ENCODE measurements around the gene TP53TG3C.
"Not testable (repeated sequence)": the region's sequence is repeated elsewhere in the genome, so short reads cannot be mapped to it uniquely, and the experiment has no call there.

Gene TP53TG3C, protein sequence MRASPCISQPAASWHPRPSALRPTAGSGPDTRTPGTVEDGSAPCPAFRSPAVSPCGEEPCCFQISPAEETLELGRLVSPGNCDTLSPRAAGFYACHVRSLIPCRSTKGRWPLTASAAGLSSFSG
- 0 reads per million in 3 donors for total RNA-seq

DNA sequence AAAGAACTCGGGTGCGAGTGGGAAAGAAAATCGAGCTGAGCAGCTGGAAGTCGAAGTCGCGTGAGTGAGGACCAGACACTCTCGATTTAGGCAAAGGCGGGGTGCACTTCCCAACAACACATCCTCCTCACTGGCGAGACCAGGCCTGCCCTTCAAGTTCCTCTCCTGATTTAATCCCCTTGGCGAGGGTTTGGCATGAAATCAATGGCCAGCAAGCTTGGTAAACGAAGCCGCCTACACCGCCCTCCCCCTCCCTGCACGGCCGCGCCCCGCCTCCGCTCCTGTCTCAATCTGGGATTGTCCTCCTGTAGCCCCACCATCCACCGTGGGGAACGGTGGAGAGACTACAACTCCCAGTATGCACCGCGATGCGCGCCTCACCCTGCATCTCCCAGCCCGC lies at the start of gene TP53TG3C:
TSS of gene TP53TG3C (plus strand) at position 301 of the 400 bp plus-strand sequence. CDS start at position 369, 68 bp downstream.
- DNase-seq; H3K4me1 ChIP-seq (ENCODE audit: control insufficient read depth, insufficient read depth, low read length, poor library complexity, severe bottlenecking); H3K9me3 ChIP-seq (ENCODE audit: control insufficient read depth, low read length); H3K27me3 ChIP-seq (replicated peaks; ENCODE audit: control insufficient read depth, insufficient read depth, low read length, poor library complexity, severe bottlenecking); H3K4me3 ChIP-seq (ENCODE audit: insufficient read depth, low read depth, low read length, poor library complexity, severe bottlenecking); H3K27ac ChIP-seq (ENCODE audit: insufficient read depth, low read length, poor library complexity, severe bottlenecking); H3K36me3 ChIP-seq (ENCODE audit: control insufficient read depth, insufficient read depth, low read length): not testable (repeated sequence)
